HepG2 (cell line): Measurements from ENCODE around the gene ADSS2. TPM values are rescaled to one million over a fixed set of nuclear protein-coding genes. Genes with fewer than 3 reads are reported as not detected.

Experiments used
- ATRX ChIP-seq: sonication (generic); formaldehyde crosslinking; IDR thresholded peaks from 2 replicates; pipeline ENCODE4 v1.4.0; 2020; ENCODE audit warnings: missing genetic modification reagents, borderline replicate concordance
- HBP1 ChIP-seq: IDR thresholded peaks from 2 replicates; pipeline ENCODE4 v1.6.1; 2016; ENCODE audit warnings: low read depth, control low read depth
- HIVEP1 ChIP-seq: sonication (generic); formaldehyde crosslinking; IDR thresholded peaks from 2 replicates; pipeline ENCODE4 v1.4.0; 2020; ENCODE audit warnings: mild to moderate bottlenecking, missing genetic modification reagents
- HNF1A ChIP-seq, 2 experiments: sonication (generic) in 1 of 2; formaldehyde crosslinking in 1 of 2; IDR thresholded peaks; 2 replicates each; pipeline versions ENCODE4 v1.4.0 to v1.6.1; 2016 to 2020; ENCODE audit warnings: borderline replicate concordance in 1 of 2, low read depth in 1 of 2, mild to moderate bottlenecking in 1 of 2, missing genetic modification reagents in 1 of 2
- PCBP2 ChIP-seq: fragments of 200-400 bp; formaldehyde crosslinking; optimal IDR thresholded peaks from 2 replicates; pipeline ENCODE3; 2018; ENCODE audit warnings: low read length, low read depth; ENCODE audit not compliant: poor library complexity, severe bottlenecking
- POLR2A ChIP-seq, 2 experiments: IDR thresholded peaks; 2 replicates each; pipeline ENCODE4 v1.6.1; 2011; ENCODE audit warnings: low read depth in 2 of 2, low read length in 2 of 2, mild to moderate bottlenecking in 1 of 2, moderate library complexity in 1 of 2; ENCODE audit not compliant: insufficient read depth in 1 of 2
- SALL2 ChIP-seq: sonication (generic); formaldehyde crosslinking; IDR thresholded peaks from 2 replicates; pipeline ENCODE4 v1.8.1; 2023; ENCODE audit warnings: mild to moderate bottlenecking, missing genetic modification reagents, inconsistent platforms
- UBTF ChIP-seq: sonication (generic); formaldehyde crosslinking; IDR thresholded peaks from 2 replicates; pipeline ENCODE4 v1.4.0; 2020; ENCODE audit warnings: mild to moderate bottlenecking, missing genetic modification reagents
- ZFP90 ChIP-seq: sonication (generic); formaldehyde crosslinking; IDR thresholded peaks from 2 replicates; pipeline ENCODE4 v1.8.0; 2022; ENCODE audit warnings: missing genetic modification reagents, mild to moderate bottlenecking, inconsistent platforms, borderline replicate concordance
- ZNF230 ChIP-seq: sonication (generic); formaldehyde crosslinking; IDR thresholded peaks from 2 replicates; pipeline ENCODE4 v1.4.0; 2020; ENCODE audit warnings: mild to moderate bottlenecking, missing genetic modification reagents
- ZNF710 ChIP-seq: sonication (generic); formaldehyde crosslinking; IDR thresholded peaks from 2 replicates; pipeline ENCODE4 v1.5.0; 2020; ENCODE audit warnings: mild to moderate bottlenecking, missing genetic modification reagents, borderline replicate concordance
- ZNF777 ChIP-seq: sonication (generic); formaldehyde crosslinking; IDR thresholded peaks from 2 replicates; pipeline ENCODE4 v1.4.0; 2020; ENCODE audit warnings: missing genetic modification reagents
- polyA plus RNA-seq, 8 experiments: library from polyadenylated mRNA; depleted of rRNA in 3 of 8; stranded (reverse) in 7 of 8; unstranded in 1 of 8; fragments of >200 nt; fragmentation: Illumina TruSeq in 4 of 8; extraction: Trizol in 4 of 8; gene quantifications; 2 replicates each; pipeline versions ENCODE4 v1.2.1 to v1.2.3, GENCODE V29; 2011 to 2016; ENCODE audit warnings: low read depth in 4 of 8, missing spikeins in 1 of 8, mixed read lengths in 1 of 8; ENCODE audit not compliant: insufficient read depth in 1 of 8
- total RNA-seq, 5 experiments: library from RNA; depleted of rRNA; stranded (reverse); fragments of >200 nt; fragmentation: Illumina TruSeq; extraction: Trizol; gene quantifications; 2 replicates each; pipeline ENCODE4 v1.2.3, GENCODE V29; 2016; ENCODE audit warnings: low read depth in 1 of 5

ADSS2 gene
- total and polyA plus RNA-seq, 2 of the 13 experiments (the other 11 are each of a cell fraction or from before 2014, with no cell fraction given): 15.1 to 43.4 TPM

- TF ChIP-seq HIVEP1 (0 out of 2 replicates have a peak, but pooled peaks have one; percentile 44), ATRX (CRISPR knock-in tag) (no peak), ZFP90 (CRISPR knock-in tag) (0 out of 2 replicates have a peak, but pooled peaks have one; percentile 16), HNF1A (IDR thresholded peaks at IDR 0.05; ENCODE audit: low read depth) (no peak), HNF1A (CRISPR knock-in tag; IDR thresholded peaks at IDR 0.05; ENCODE audit: borderline replicate concordance) (0 out of 2 replicates have a peak, but pooled peaks have one; percentile 0), POLR2A (IDR thresholded peaks at IDR 0.05; ENCODE audit: insufficient read depth in 1 of 2, low read depth in 2 of 2, low read length in 2 of 2) (peak in 1 of 2 experiments; percentile 38; a peak in 2 of 4 replicates), ZNF230 (CRISPR knock-in tag) (peak; percentile 4; the same call in 1 of the 2 replicates), ZNF710 (CRISPR knock-in tag) (no peak), PCBP2 (no peak), UBTF (CRISPR knock-in tag) (peak; percentile 77; the same call in 1 of the 2 replicates), ZNF777 (CRISPR knock-in tag) (0 out of 2 replicates have a peak, but pooled peaks have one; percentile 32), HBP1 (CRISPR knock-in tag) (0 out of 2 replicates have a peak, but pooled peaks have one; percentile 38), SALL2 (CRISPR knock-in tag) (peak; percentile 30; the same call in 1 of the 2 replicates)
These were observed 841 bp downstream of the ADSS2 start (continued) for GRCh38 chr1:244450597-244451538.
